ENCODE results near the gene OSBPL9. TPM values are rescaled to one million over a fixed set of nuclear protein-coding genes. Genes with fewer than 3 reads are reported as not detected.

OSBPL9 gene
- total RNA-seq, 1 experiment from 2014 or later = 67.6 TPM

DNA sequence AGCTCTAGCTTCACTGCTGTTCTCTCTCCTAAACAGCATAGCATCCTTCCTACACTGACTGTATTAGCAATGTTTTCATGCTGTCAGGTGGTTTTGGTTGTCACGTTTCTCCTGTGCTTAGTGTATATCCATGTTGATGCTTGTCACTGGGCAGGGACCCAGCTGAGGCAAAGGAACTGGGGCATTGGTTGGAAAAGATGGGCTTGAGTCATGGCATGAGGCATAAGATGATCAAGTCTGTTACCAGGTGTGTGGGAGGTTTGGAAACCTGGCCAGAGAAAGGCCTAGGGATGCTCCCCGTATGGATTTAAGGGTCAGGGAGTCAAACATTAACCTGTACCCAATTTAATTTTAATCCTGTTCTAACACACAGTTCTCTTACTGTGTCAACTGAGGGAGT is 69.6 kb downstream of the OSBPL9 start:
- no TSS peak for BruUV-seq (replicated peaks)
- H3K4me1 Mint-ChIP-seq (ENCODE audit: low read depth, unreplicated experiment) = peaks cover 53% of the 10 kb centered on the region
- H3K4me3 Mint-ChIP-seq (ENCODE audit: low read depth, unreplicated experiment) = no peak overlapping the region
- H3K27me3 Mint-ChIP-seq (ENCODE audit: unreplicated experiment) = no peaks in the 10 kb centered on the region
- H3K9me3 Mint-ChIP-seq (ENCODE audit: low read depth, unreplicated experiment) = no peaks in the 10 kb centered on the region
- H3K36me3 Mint-ChIP-seq (ENCODE audit: insufficient read depth, unreplicated experiment) = no peaks in the 10 kb centered on the region
- CTCF ChIA-PET = no interaction called here
- no peak overlapping the region for H3K27ac Mint-ChIP-seq (ENCODE audit: unreplicated experiment)
- TF ChIP-seq, protein P1, sequence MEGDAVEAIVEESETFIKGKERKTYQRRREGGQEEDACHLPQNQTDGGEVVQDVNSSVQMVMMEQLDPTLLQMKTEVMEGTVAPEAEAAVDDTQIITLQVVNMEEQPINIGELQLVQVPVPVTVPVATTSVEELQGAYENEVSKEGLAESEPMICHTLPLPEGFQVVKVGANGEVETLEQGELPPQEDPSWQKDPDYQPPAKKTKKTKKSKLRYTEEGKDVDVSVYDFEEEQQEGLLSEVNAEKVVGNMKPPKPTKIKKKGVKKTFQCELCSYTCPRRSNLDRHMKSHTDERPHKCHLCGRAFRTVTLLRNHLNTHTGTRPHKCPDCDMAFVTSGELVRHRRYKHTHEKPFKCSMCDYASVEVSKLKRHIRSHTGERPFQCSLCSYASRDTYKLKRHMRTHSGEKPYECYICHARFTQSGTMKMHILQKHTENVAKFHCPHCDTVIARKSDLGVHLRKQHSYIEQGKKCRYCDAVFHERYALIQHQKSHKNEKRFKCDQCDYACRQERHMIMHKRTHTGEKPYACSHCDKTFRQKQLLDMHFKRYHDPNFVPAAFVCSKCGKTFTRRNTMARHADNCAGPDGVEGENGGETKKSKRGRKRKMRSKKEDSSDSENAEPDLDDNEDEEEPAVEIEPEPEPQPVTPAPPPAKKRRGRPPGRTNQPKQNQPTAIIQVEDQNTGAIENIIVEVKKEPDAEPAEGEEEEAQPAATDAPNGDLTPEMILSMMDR (IDR thresholded peaks at IDR 0.05; ENCODE audit: unreplicated experiment) = no peak
- DNase-seq = no peak
- intact Hi-C loops (cut with micrococcal nuclease; ENCODE audit: unreplicated experiment) = no loop called here

DNA sequence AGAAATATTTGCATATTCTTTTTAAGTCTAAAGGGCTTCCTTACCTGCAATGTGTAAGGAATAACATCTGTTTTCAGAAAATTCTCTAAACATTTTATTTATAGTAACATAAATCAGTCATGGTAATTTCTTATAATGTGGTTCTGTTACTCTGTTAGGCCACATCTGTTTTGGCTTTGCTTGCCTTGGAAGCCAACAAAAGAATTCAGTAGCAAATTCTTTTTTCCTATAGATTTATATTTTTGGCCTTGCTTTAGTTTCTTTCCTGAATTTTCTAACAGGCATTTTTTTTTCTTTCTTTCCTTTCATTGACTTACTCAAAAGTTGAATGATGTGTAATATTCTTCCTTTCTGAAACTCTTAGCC is 72.2 kb downstream of the OSBPL9 start:
- CTCF ChIA-PET = interaction anchor here (1.6 kb wide), 2 partner anchors 10 to 11 kb away, joined by 3 to 4 read pairs; no protein-coding TSS in a partner anchor
- no TSS peak for BruUV-seq (replicated peaks)
- TF ChIP-seq, protein P1 (IDR thresholded peaks at IDR 0.05; ENCODE audit: unreplicated experiment) = no peak
- DNase-seq = no peak
- no peaks in the 10 kb centered on the region for H3K9me3 Mint-ChIP-seq (ENCODE audit: low read depth, unreplicated experiment)
- H3K4me1 Mint-ChIP-seq (ENCODE audit: low read depth, unreplicated experiment) = peaks cover 70% of the 10 kb centered on the region
- no peaks in the 10 kb centered on the region for H3K36me3 Mint-ChIP-seq (ENCODE audit: insufficient read depth, unreplicated experiment)
- H3K4me3 Mint-ChIP-seq (ENCODE audit: low read depth, unreplicated experiment) = no peak overlapping the region
- H3K27ac Mint-ChIP-seq (ENCODE audit: unreplicated experiment) = no peak overlapping the region
- no peaks in the 10 kb centered on the region for H3K27me3 Mint-ChIP-seq (ENCODE audit: unreplicated experiment)
- intact Hi-C loops (cut with micrococcal nuclease; ENCODE audit: unreplicated experiment) = no loop called here

DNA sequence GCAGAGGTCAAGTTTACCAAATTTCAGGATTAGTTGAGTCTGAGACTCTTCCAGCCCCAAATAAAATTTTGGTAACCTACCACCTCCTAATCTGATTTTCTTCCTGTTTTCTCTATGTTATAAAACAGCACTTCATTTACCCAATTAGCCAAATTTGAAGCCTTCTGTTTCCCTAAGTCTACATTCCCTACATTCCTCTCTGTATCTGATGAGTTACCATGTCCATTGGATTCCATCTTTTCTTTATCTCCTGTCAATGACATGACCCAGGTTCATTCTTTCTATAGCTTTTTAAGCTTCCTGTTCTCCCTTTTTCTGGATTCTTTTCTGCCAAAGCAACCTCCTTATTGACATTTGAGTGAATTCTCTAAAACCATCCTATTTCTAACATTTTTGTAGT is 72.8 kb downstream of the OSBPL9 start:
- CTCF ChIA-PET = interaction anchor here (0.9 to 1.6 kb wide), 4 partner anchors 9 to 79 kb away, joined by 3 to 4 read pairs (median 4); no protein-coding TSS in a partner anchor
- H3K4me1 Mint-ChIP-seq (ENCODE audit: low read depth, unreplicated experiment) = peaks cover 70% of the 10 kb centered on the region

DNA sequence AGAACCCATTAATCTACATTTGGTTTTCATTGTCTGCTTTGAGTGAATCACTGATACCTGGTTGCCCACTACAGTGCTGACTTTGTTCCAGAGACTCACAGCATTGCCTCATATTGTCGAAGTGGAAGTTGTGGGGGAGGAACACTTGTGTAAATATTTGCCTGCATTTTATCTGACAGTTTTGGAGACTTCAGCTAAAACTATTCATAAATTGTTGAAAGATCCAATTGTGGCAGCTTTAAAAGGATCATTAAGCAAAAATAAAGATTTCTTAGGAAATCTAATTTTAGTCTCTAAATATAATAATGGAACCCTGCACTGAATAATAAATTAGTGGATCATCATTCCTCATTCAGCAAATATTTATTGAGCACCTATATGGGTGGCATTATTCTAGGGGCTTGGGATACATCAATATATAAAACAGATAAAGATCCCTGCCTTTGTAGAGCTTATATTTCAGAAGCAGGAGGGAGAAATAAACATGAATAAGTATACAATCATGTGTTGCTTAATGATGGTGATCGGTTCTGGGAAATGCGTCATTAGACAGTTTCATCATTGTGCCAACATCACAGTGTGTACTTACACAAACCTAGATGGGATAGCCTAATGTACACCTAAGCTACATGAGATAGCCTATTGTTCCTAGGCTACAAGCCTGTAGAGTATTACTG is 73.5 kb downstream of the OSBPL9 start:
- peak; percentile 52 for DNase-seq
- no TSS peak for BruUV-seq (replicated peaks)

More for the DNA sequence above, 72.8 kb downstream of the OSBPL9 start:
- Mint-ChIP-seq H3K27me3 (ENCODE audit: unreplicated experiment) (no peaks in the 10 kb centered on the region), H3K36me3 (ENCODE audit: insufficient read depth, unreplicated experiment) (no peaks in the 10 kb centered on the region), H3K9me3 (ENCODE audit: low read depth, unreplicated experiment) (no peaks in the 10 kb centered on the region), H3K27ac (ENCODE audit: unreplicated experiment) (peak overlapping the region; percentile 92), H3K4me3 (ENCODE audit: low read depth, unreplicated experiment) (peak overlapping the region; percentile 18)
- no peak for DNase-seq
- intact Hi-C loops (cut with micrococcal nuclease; ENCODE audit: unreplicated experiment) = loop anchor here (1.0 to 2.0 kb wide), 2 partner anchors 29 to 45 kb away; no protein-coding TSS in a partner anchor
- BruUV-seq (replicated peaks) = no TSS peak
- TF ChIP-seq, protein P1 (IDR thresholded peaks at IDR 0.05; ENCODE audit: unreplicated experiment) = no peak

More for the DNA sequence above, 73.5 kb downstream of the OSBPL9 start:
- intact Hi-C loops (cut with micrococcal nuclease; ENCODE audit: unreplicated experiment) = loop anchor here (1.0 to 2.0 kb wide), 2 partner anchors 30 to 46 kb away; no protein-coding TSS in a partner anchor
- TF ChIP-seq, protein P1 (IDR thresholded peaks at IDR 0.05; ENCODE audit: unreplicated experiment) = no peak
- H3K27ac Mint-ChIP-seq (ENCODE audit: unreplicated experiment) = peak overlapping the region; percentile 92
- H3K36me3 Mint-ChIP-seq (ENCODE audit: insufficient read depth, unreplicated experiment) = no peaks in the 10 kb centered on the region
- peak overlapping the region; percentile 18 for H3K4me3 Mint-ChIP-seq (ENCODE audit: low read depth, unreplicated experiment)
- H3K27me3 Mint-ChIP-seq (ENCODE audit: unreplicated experiment) = no peaks in the 10 kb centered on the region
- CTCF ChIA-PET = interaction anchor here (0.9 to 1.6 kb wide), 7 partner anchors 9 to 89 kb away, joined by 3 to 4 read pairs (median 3); no protein-coding TSS in a partner anchor
- H3K9me3 Mint-ChIP-seq (ENCODE audit: low read depth, unreplicated experiment) = no peaks in the 10 kb centered on the region
- peaks cover 70% of the 10 kb centered on the region for H3K4me1 Mint-ChIP-seq (ENCODE audit: low read depth, unreplicated experiment)

Data from Calu3 (cell line).